ENCODE results near the gene FBXL20. TPM values are rescaled to one million over a fixed set of nuclear protein-coding genes. Genes with fewer than 3 reads are reported as not detected.

The FBXL20 gene
- total and polyA plus RNA-seq, 9 of the 15 experiments (the other 6 are each of a cell fraction or from before 2014, with no cell fraction given): 1.8 to 15.1 (median 5.6) TPM

- Histone ChIP-seq H3K9me3 (replicated peaks; ENCODE audit: control insufficient read depth, insufficient read depth, low read depth, low read length) (no peaks in the 10 kb centered on the region), H3K27ac (ENCODE audit: extremely low read depth, low read depth, low read length) (peak overlapping the region; percentile 73), H3K4me1 (replicated peaks in 1 of 2; ENCODE audit: control insufficient read depth in 2 of 2, insufficient read depth in 2 of 2, low read length in 2 of 2) (peaks cover 5 to 13% of the 10 kb centered on the region in 2 experiments; a peak in 4 of 5 replicates), H2AFZ (ENCODE audit: low read depth, low read length) (peak overlapping the region; percentile 67), H3K9me1 (ENCODE audit: control insufficient read depth, insufficient read depth, low read length) (no peaks in the 10 kb centered on the region), H3K4me3 (no peak overlapping the region), H3K4me2 (ENCODE audit: insufficient read depth, low read length) (peak overlapping the region; percentile 80; the same call in 1 of the 2 replicates), H3K79me2 (ENCODE audit: control insufficient read depth, insufficient read depth, low read length) (peaks cover 31% of the 10 kb centered on the region), H4K20me1 (replicated peaks; ENCODE audit: control insufficient read depth, insufficient read depth, low read length) (no peaks in the 10 kb centered on the region; the same call in 1 of the 2 replicates), H3K27me3 (ENCODE audit: control insufficient read depth in 2 of 2, insufficient read depth in 2 of 2, low read length in 2 of 2) (no peaks in the 10 kb centered on the region), H3K36me3 (ENCODE audit: control insufficient read depth, insufficient read depth, low read length) (no peaks in the 10 kb centered on the region), H3K9ac (ENCODE audit: insufficient read depth in 1 of 2, low read depth in 2 of 2, low read length in 2 of 2) (peak overlapping the region in 1 of 2 experiments; percentile 58; a peak in 2 of 4 replicates)
- DNase-seq (ENCODE audit: extremely low read depth in 1 of 4, low spot score in 3 of 4): no peak
- CTCF ChIA-PET (ENCODE audit: low intra/inter-chr PET ratio): no interaction called here
- no peak for FAIRE-seq
- no TSS peak for BruUV-seq (replicated peaks)
- peak; percentile 53 for ATAC-seq
- peak; percentile 36; the same call in 1 of the 2 replicates for TF ChIP-seq ZNF449 (CRISPR knock-in tag; IDR thresholded peaks at IDR 0.05)
- TF ChIP-seq ARID2 (IDR thresholded peaks at IDR 0.05): no peak
- 0 out of 2 replicates have a peak, but pooled peaks have one; percentile 47 for TF ChIP-seq ZNF592 (IDR thresholded peaks at IDR 0.05)
- TF ChIP-seq MYBL2 (IDR thresholded peaks at IDR 0.05; ENCODE audit: low read depth): no peak
- no peak for TF ChIP-seq MYBL2 (CRISPR knock-in tag; IDR thresholded peaks at IDR 0.05; ENCODE audit: borderline replicate concordance)
- TF ChIP-seq, protein P1, sequence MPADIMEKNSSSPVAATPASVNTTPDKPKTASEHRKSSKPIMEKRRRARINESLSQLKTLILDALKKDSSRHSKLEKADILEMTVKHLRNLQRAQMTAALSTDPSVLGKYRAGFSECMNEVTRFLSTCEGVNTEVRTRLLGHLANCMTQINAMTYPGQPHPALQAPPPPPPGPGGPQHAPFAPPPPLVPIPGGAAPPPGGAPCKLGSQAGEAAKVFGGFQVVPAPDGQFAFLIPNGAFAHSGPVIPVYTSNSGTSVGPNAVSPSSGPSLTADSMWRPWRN (IDR thresholded peaks at IDR 0.05; ENCODE audit: low read depth): no peak
- TF ChIP-seq, protein P2, sequence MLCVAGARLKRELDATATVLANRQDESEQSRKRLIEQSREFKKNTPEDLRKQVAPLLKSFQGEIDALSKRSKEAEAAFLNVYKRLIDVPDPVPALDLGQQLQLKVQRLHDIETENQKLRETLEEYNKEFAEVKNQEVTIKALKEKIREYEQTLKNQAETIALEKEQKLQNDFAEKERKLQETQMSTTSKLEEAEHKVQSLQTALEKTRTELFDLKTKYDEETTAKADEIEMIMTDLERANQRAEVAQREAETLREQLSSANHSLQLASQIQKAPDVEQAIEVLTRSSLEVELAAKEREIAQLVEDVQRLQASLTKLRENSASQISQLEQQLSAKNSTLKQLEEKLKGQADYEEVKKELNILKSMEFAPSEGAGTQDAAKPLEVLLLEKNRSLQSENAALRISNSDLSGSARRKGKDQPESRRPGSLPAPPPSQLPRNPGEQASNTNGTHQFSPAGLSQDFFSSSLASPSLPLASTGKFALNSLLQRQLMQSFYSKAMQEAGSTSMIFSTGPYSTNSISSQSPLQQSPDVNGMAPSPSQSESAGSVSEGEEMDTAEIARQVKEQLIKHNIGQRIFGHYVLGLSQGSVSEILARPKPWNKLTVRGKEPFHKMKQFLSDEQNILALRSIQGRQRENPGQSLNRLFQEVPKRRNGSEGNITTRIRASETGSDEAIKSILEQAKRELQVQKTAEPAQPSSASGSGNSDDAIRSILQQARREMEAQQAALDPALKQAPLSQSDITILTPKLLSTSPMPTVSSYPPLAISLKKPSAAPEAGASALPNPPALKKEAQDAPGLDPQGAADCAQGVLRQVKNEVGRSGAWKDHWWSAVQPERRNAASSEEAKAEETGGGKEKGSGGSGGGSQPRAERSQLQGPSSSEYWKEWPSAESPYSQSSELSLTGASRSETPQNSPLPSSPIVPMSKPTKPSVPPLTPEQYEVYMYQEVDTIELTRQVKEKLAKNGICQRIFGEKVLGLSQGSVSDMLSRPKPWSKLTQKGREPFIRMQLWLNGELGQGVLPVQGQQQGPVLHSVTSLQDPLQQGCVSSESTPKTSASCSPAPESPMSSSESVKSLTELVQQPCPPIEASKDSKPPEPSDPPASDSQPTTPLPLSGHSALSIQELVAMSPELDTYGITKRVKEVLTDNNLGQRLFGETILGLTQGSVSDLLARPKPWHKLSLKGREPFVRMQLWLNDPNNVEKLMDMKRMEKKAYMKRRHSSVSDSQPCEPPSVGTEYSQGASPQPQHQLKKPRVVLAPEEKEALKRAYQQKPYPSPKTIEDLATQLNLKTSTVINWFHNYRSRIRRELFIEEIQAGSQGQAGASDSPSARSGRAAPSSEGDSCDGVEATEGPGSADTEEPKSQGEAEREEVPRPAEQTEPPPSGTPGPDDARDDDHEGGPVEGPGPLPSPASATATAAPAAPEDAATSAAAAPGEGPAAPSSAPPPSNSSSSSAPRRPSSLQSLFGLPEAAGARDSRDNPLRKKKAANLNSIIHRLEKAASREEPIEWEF (CRISPR knock-in tag; IDR thresholded peaks at IDR 0.05): 0 out of 2 replicates have a peak, but pooled peaks have one; percentile 1
- peak; percentile 34; the same call in 1 of the 2 replicates for TF ChIP-seq L3MBTL2 (IDR thresholded peaks at IDR 0.05)
- in situ Hi-C loops (cut with MboI): no loop called here
- WGBS (ENCODE audit: insufficient coverage, low coverage, missing lambda C conversion rate): 11% methylated on average over 2 of the region's 2 CpGs
- intact Hi-C loops (cut with micrococcal nuclease): no loop called here
- POLR2A ChIA-PET: interaction anchor here (1.0 to 3.3 kb wide), 7 partner anchors 8 to 24 kb away, joined by 3 to 12 read pairs (median 4); partner anchors contain the start of gene FBXL20
Measured at GRCh38 chr17:39376434-39376833, 25.0 kb downstream of the FBXL20 start.
